Activated T-cell treated with anti-CD3 and anti-CD28 coated beads, Interleukin-2, amount 50 U/mL, for 72 hours (primary cell): Measurements from ENCODE around the gene CEP95. TPM values are rescaled to one million over a fixed set of nuclear protein-coding genes. Genes with fewer than 3 reads are reported as not detected.
A peak's percentile ranks its signal among the peaks of the same experiment; 100 is the strongest.
"Not testable (repeated sequence)": the region's sequence is repeated elsewhere in the genome, so short reads cannot be mapped to it uniquely, and the experiment has no call there.

Experiments
- ATAC-seq, 2 donors: fragments of 150-1000 bp; cut with Tn5 transposase; replicated peaks in 1 of 2; 2 replicates each; pipeline ENCODE4 v1.10.0; 2021; ENCODE audit warnings: moderate library complexity in 2 of 2, mild to moderate bottlenecking in 1 of 2
- DNase-seq, 2 donors: peaks; one replicate each; pipeline ENCODE4 v3.0.0; 2021 to 2022; ENCODE audit warnings: mixed read lengths in 1 of 2
- H3K27ac Mint-ChIP-seq: one replicate; pipeline ENCODE4 v1.8.0; 2022; ENCODE audit warnings: mild to moderate bottlenecking, moderate library complexity, mixed read lengths
- H3K27me3 Mint-ChIP-seq: one replicate; pipeline ENCODE4 v1.8.0; 2022; ENCODE audit warnings: low read depth, mixed read lengths
- H3K36me3 Mint-ChIP-seq, 2 donors: one replicate each; pipeline ENCODE4 v1.8.0; 2022; ENCODE audit warnings: mixed read lengths in 2 of 2, mild to moderate bottlenecking in 1 of 2; ENCODE audit not compliant: insufficient read depth in 2 of 2
- H3K4me1 Mint-ChIP-seq: one replicate; pipeline ENCODE4 v1.8.0; 2022; ENCODE audit warnings: low read depth, mixed read lengths
- H3K4me3 Mint-ChIP-seq, 2 donors: one replicate each; pipeline ENCODE4 v1.8.0; 2022; ENCODE audit warnings: mild to moderate bottlenecking in 2 of 2, mixed read lengths in 2 of 2, moderate library complexity in 2 of 2
- H3K9me3 Mint-ChIP-seq, 2 donors: one replicate each; pipeline ENCODE4 v1.8.0; 2022; ENCODE audit warnings: mixed read lengths in 2 of 2
- total RNA-seq, 2 donors: library from RNA; stranded (reverse); gene quantifications; one replicate each; pipeline ENCODE4 v1.2.3, GENCODE V29; 2022

CEP95 gene
- total RNA-seq, result 10 to 100 TPM; 70.9 to 80.3 TPM

DNA sequence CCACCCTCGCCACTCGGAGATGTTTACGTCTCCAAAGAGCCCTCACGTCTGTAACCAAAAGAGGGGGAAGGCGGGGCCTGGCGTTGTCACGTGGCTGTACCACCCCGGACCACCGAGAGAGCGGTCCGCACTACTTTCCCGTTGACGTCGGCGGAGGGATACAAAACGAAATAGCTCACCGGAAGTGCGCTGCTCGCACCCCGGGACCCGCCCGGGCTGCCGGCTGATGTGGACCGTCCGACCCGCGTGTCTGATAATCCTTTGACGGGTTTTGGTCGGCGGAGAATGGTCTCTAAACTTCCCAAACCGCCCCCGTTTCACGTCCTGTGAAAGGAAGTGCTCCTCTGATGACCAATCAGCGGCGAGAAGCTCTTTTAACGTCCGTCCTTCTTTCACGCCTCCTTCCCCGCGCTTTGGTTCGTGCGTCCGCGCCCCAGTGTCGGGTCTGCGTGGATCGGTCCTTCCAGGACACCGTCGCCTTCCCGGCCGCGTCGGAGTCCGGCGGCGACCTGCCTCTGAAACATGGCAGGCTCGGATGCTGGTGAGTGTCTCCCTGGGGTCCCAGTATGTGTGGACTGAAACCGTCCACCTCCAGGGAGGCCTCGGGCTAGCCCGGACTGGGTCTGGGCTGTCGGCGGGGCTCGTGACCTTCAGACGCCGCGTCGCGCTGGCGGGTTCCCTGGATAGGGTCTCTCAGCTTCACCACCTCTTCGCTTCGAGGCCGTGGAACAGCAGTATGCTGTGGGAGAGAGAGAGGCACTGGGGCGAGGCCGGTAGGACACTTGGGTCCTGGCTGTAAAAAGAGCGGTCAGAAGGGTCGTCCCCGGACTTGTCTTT lies at the start of gene CEP95:
Gene CEP95, plus strand, starts transcription at position 402 of the 837 bp plus-strand sequence. Its CDS starts 121 bp downstream, at position 523.
- Mint-ChIP-seq H3K4me3 (peak within 1 kb of the TSS; percentile 98 to 99), H3K4me1 (peaks cover 67% of the 10 kb centered on the region), H3K36me3 (peaks cover 39 to 51% of the 10 kb centered on the region in 2 donors), H3K9me3 (no peaks in the 10 kb centered on the region), H3K27ac (peak within 1 kb of the TSS; percentile 99), H3K27me3 (no peaks in the 10 kb centered on the region)
- peak; percentile 96 to 98 for DNase-seq
- ATAC-seq, result peak; percentile 61 to 63

- H3K36me3 Mint-ChIP-seq, result no peaks in the 10 kb centered on the region
- no peaks in the 10 kb centered on the region for H3K27me3 Mint-ChIP-seq
- H3K27ac Mint-ChIP-seq, result no peak overlapping the region
- no peak for DNase-seq
- H3K9me3 Mint-ChIP-seq, result no peaks in the 10 kb centered on the region
- H3K4me3 Mint-ChIP-seq, result no peak overlapping the region
- H3K4me1 Mint-ChIP-seq, result no peaks in the 10 kb centered on the region
- no peak for ATAC-seq
Observed at GRCh38 chr17:64457156-64457555, 49.6 kb upstream of the CEP95 start.

DNA sequence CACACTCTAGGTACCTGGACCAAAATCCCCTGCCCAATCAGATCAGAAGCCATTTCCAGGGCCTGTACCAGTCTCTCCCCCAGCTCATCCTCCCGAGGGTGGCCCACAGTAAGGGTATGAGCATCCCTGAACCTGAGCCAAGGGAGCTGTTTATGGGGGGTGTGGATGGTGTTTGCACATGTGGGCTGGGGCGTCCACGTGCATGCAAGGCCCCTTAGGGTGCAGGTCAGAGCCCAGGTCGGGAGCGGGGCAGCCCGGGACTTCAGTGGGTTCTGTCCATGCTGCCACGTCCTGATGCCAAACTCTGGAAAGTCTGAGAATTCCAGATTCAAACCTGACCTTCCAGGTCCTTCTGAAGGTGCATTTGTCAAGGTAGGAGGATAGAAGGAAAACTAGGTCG lies 48.0 kb upstream of the CEP95 start:
- Mint-ChIP-seq H3K27ac (no peak overlapping the region), H3K9me3 (no peaks in the 10 kb centered on the region), H3K36me3 (no peaks in the 10 kb centered on the region), H3K4me3 (no peak overlapping the region), H3K4me1 (no peaks in the 10 kb centered on the region), H3K27me3 (no peaks in the 10 kb centered on the region)
- ATAC-seq, result no peak
- no peak for DNase-seq

DNA sequence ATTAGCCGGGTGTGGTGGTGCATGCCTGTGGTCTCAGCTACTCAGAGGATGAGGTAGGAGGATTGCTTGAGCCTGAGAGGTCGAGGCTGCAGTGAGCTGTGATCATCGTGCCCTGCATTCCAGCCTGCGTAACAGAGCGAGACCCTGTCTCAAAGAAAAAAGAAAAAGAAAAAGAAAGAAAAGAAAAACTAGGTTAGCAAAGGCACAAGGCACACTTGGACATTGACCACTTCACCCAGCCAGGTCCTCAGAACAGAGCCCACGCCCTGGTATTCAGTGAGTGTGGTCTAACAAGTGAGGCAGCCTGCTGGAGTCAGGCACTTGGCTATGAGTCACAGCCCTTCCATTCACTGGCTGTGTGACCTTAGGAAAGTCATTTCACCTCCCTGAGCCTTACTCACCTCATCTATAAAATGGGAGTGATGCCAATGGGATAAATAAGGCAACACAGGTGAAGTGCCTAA lies 47.5 kb upstream of the CEP95 start:
- Mint-ChIP-seq H3K36me3 (no peaks in the 10 kb centered on the region), H3K9me3 (no peaks in the 10 kb centered on the region), H3K27ac (no peak overlapping the region), H3K4me1 (no peaks in the 10 kb centered on the region), H3K27me3 (no peaks in the 10 kb centered on the region), H3K4me3 (no peak overlapping the region)
- DNase-seq, result no peak
- peak; percentile 19 to 40 for ATAC-seq

DNA sequence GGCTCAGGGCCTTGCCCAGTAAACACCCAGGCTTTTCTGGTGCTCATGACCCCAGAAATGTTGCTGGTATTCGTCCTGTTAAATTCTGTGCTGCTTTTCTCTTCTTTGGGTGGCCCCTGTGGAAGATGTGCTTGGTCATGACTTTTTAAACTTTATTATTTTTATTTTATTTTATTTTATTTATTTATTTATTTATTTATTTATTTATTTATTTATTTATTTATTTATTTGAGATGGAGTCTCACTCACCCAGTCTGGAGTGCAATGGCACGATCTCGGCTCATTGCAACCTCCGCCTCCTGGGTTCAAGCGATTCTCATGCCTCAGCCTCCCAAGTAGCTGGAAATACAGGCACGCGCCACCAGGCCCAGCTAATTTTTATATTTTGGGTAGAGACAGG lies 47.0 kb upstream of the CEP95 start:
- not testable (repeated sequence) for ATAC-seq, H3K36me3 Mint-ChIP-seq, H3K27me3 Mint-ChIP-seq, DNase-seq, H3K27ac Mint-ChIP-seq, H3K4me3 Mint-ChIP-seq, H3K4me1 Mint-ChIP-seq, H3K9me3 Mint-ChIP-seq

GRCh38 chr17:64460955-64461354 lies 45.8 kb upstream of the CEP95 start:
- Mint-ChIP-seq H3K9me3 (no peaks in the 10 kb centered on the region), H3K36me3 (no peaks in the 10 kb centered on the region), H3K27me3 (no peaks in the 10 kb centered on the region), H3K27ac (no peak overlapping the region), H3K4me1 (no peaks in the 10 kb centered on the region), H3K4me3 (no peak overlapping the region)
- no peak for ATAC-seq
- DNase-seq, result no peak

GRCh38 chr17:64461788-64462187 lies 45.0 kb upstream of the CEP95 start:
- Mint-ChIP-seq H3K36me3 (no peaks in the 10 kb centered on the region), H3K4me1 (no peaks in the 10 kb centered on the region), H3K27ac (no peak overlapping the region), H3K9me3 (no peaks in the 10 kb centered on the region), H3K27me3 (no peaks in the 10 kb centered on the region), H3K4me3 (no peak overlapping the region)
- ATAC-seq (no peak), DNase-seq (no peak)

GRCh38 chr17:64466019-64466735 lies 40.6 kb upstream of the CEP95 start:
- ATAC-seq (no peak), DNase-seq (no peak)
- Mint-ChIP-seq H3K36me3 (no peaks in the 10 kb centered on the region), H3K4me1 (no peaks in the 10 kb centered on the region), H3K27ac (no peak overlapping the region), H3K4me3 (no peak overlapping the region), H3K9me3 (no peaks in the 10 kb centered on the region), H3K27me3 (no peaks in the 10 kb centered on the region)

DNA sequence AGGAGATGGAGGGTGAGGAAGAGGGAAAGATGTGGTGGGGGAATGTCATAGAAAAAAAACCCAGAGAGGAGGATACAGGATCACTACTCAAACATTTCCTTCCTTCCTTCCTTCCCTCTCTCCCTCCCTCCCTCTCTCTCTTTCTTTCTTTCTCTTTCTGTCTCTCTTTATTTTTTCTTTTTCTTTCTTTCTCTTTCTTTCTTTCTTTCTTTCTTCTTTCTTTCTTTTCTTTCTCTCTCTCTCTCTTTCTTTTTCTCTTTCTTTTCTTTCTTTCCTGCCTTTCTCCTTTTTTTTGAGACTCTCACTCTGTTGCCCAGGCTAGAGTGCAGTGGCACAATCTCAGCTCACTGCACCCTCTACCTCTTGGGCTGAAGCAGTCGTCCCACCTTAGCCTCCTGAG lies 39.9 kb upstream of the CEP95 start:
- not testable (repeated sequence) for ATAC-seq, H3K4me1 Mint-ChIP-seq, H3K4me3 Mint-ChIP-seq, H3K36me3 Mint-ChIP-seq, DNase-seq, H3K9me3 Mint-ChIP-seq, H3K27me3 Mint-ChIP-seq
- H3K27ac Mint-ChIP-seq, result peak overlapping the region; percentile 56

DNA sequence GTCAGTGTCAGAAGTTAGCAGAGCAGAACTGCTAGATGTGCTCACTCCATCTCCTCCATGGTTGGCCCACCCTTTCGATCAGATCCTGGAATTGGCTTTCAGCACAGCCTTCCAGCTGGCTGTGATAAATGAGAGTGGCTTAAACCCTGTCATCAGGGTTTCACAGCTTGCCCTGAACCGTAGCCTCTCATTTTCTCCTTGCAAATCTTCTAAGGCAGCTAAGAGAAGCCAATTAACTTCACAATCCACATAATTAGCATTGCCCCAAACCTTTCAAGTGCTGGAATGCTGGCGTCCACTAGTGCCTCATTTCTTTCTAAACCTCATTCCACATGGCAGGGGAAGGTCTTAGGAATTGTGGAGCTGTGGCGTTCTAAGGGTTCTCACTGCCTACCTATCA lies 36.2 kb upstream of the CEP95 start:
- Mint-ChIP-seq H3K27ac (no peak overlapping the region), H3K4me1 (no peaks in the 10 kb centered on the region)

DNA sequence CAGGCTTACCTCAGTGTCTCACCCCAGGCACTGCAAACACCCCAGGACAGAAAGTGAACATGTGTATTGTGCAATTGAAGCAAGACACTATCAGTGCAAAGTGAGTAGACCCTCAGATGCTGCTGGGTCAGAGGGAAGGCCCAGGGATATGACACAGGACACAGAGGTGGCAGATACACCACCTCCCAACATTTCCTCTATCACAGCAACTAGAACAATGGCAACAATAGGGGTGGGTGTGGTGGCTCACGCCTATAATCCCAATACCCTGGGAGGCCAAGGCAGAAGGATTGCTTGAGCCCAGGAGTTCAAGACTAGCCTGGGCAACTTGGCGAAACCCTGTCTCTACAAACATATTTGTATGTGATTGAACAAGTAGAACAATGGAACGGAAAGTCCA lies 35.3 kb upstream of the CEP95 start:
- H3K4me3 Mint-ChIP-seq, result no peak overlapping the region
- no peaks in the 10 kb centered on the region for H3K9me3 Mint-ChIP-seq
- H3K27me3 Mint-ChIP-seq, result no peaks in the 10 kb centered on the region
- H3K36me3 Mint-ChIP-seq, result no peaks in the 10 kb centered on the region
- no peak overlapping the region for H3K27ac Mint-ChIP-seq
- DNase-seq (no peak), ATAC-seq (no peak)
- no peaks in the 10 kb centered on the region for H3K4me1 Mint-ChIP-seq

More for the DNA sequence above, 36.2 kb upstream of the CEP95 start:
- DNase-seq, result no peak
- no peaks in the 10 kb centered on the region for H3K9me3 Mint-ChIP-seq
- no peak for ATAC-seq
- H3K36me3 Mint-ChIP-seq, result no peaks in the 10 kb centered on the region
- no peaks in the 10 kb centered on the region for H3K27me3 Mint-ChIP-seq
- H3K4me3 Mint-ChIP-seq, result no peak overlapping the region

- no peaks in the 10 kb centered on the region for H3K4me1 Mint-ChIP-seq
- DNase-seq (no peak), ATAC-seq (no peak)
- no peaks in the 10 kb centered on the region for H3K27me3 Mint-ChIP-seq
- no peaks in the 10 kb centered on the region for H3K36me3 Mint-ChIP-seq
- no peak overlapping the region for H3K4me3 Mint-ChIP-seq
- no peak overlapping the region for H3K27ac Mint-ChIP-seq
- H3K9me3 Mint-ChIP-seq, result no peaks in the 10 kb centered on the region
Observed at GRCh38 chr17:64472564-64472963, 34.2 kb upstream of the CEP95 start.

- H3K9me3 Mint-ChIP-seq, result no peaks in the 10 kb centered on the region
- ATAC-seq (no peak), DNase-seq (no peak)
- no peak overlapping the region for H3K4me3 Mint-ChIP-seq
- peaks cover 0 to 2% of the 10 kb centered on the region in 2 donors for H3K36me3 Mint-ChIP-seq
- H3K27ac Mint-ChIP-seq, result peak overlapping the region; percentile 46
- no peaks in the 10 kb centered on the region for H3K4me1 Mint-ChIP-seq
- no peaks in the 10 kb centered on the region for H3K27me3 Mint-ChIP-seq
Observed at GRCh38 chr17:64477849-64478248, 28.9 kb upstream of the CEP95 start.
